Measurements from ENCODE around the gene FTH1. TPM values are rescaled to one million over a fixed set of nuclear protein-coding genes. Genes with fewer than 3 reads are reported as not detected.

FTH1 gene
- total RNA-seq, 1 experiment from 2014 or later = 6,804 TPM

GRCh38 chr11:61946894-61947293, 20.5 kb downstream of the FTH1 start:
- Histone ChIP-seq H3K36me3 (ENCODE audit: low read depth) (no peaks in the 10 kb centered on the region), H3K4me3 (no peak overlapping the region), H3K9me3 (ENCODE audit: insufficient read depth, low read depth) (no peaks in the 10 kb centered on the region), H3K79me2 (ENCODE audit: low read depth) (no peaks in the 10 kb centered on the region), H3K9me2 (ENCODE audit: insufficient read depth) (no peaks in the 10 kb centered on the region), H3K27ac (no peak overlapping the region), H3F3A (ENCODE audit: insufficient read depth, low read depth) (peaks cover 4% of the 10 kb centered on the region; the same call in 1 of the 2 replicates), H3K27me3 (ENCODE audit: insufficient read depth, low read depth) (no peaks in the 10 kb centered on the region), H3K4me1 (replicated peaks; ENCODE audit: insufficient read depth) (peaks cover 23% of the 10 kb centered on the region), H4K20me1 (ENCODE audit: insufficient read depth) (no peaks in the 10 kb centered on the region), H3K4me2 (no peak overlapping the region), H2AFZ (no peak overlapping the region)
- no peak for DNase-seq
- TF ChIP-seq EZH2 (IDR thresholded peaks at IDR 0.05; ENCODE audit: low read depth) = no peak
- TF ChIP-seq, protein P1, sequence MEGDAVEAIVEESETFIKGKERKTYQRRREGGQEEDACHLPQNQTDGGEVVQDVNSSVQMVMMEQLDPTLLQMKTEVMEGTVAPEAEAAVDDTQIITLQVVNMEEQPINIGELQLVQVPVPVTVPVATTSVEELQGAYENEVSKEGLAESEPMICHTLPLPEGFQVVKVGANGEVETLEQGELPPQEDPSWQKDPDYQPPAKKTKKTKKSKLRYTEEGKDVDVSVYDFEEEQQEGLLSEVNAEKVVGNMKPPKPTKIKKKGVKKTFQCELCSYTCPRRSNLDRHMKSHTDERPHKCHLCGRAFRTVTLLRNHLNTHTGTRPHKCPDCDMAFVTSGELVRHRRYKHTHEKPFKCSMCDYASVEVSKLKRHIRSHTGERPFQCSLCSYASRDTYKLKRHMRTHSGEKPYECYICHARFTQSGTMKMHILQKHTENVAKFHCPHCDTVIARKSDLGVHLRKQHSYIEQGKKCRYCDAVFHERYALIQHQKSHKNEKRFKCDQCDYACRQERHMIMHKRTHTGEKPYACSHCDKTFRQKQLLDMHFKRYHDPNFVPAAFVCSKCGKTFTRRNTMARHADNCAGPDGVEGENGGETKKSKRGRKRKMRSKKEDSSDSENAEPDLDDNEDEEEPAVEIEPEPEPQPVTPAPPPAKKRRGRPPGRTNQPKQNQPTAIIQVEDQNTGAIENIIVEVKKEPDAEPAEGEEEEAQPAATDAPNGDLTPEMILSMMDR (conservative IDR thresholded peaks at IDR 0.05) = no peak
- BruUV-seq (replicated peaks) = no TSS peak
- POLR2A ChIA-PET (ENCODE audit: unreplicated experiment) = interaction anchor here (0.5 kb wide), 1 partner anchor 21 kb away, joined by 11 read pairs; no protein-coding TSS in a partner anchor
- intact Hi-C loops (cut with micrococcal nuclease; ENCODE audit: unreplicated experiment) = loop anchor here (1.0 to 2.0 kb wide), 4 partner anchors 48 to 150 kb away; no protein-coding TSS in a partner anchor
- CTCF ChIA-PET = interaction anchor here (0.6 to 3.6 kb wide), 8 partner anchors 37 to 1614 kb away, joined by 3 to 30 read pairs (median 6); no protein-coding TSS in a partner anchor

DNA sequence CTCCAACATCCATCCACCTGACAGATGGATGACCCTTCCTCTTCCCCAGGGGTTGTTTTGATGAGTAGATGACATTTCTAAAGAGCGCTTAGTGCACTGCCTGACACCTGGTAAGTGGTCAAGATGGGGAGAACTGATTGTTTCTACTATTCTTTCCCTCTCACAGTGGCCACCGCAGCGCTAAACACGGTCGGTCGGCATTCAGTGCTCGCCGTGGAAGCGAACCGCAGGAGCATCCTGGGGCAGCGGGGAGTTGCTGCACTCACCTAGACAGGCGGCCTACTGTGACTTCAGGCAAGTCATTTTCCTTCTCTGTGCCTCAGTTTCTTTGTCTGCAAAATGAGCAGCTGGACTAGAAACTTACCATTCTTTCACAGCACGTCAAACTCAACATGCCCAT, 22.2 kb downstream of the FTH1 start:
- Histone ChIP-seq H3K27me3 (ENCODE audit: insufficient read depth, low read depth) (no peaks in the 10 kb centered on the region), H3K9me3 (ENCODE audit: insufficient read depth, low read depth) (no peaks in the 10 kb centered on the region), H3K36me3 (ENCODE audit: low read depth) (no peaks in the 10 kb centered on the region), H3K4me1 (replicated peaks; ENCODE audit: insufficient read depth) (peaks cover 23% of the 10 kb centered on the region), H4K20me1 (ENCODE audit: insufficient read depth) (no peaks in the 10 kb centered on the region), H3K9me2 (ENCODE audit: insufficient read depth) (no peaks in the 10 kb centered on the region), H3K4me2 (no peak overlapping the region), H3K79me2 (ENCODE audit: low read depth) (no peaks in the 10 kb centered on the region), H3F3A (ENCODE audit: insufficient read depth, low read depth) (peaks cover 4% of the 10 kb centered on the region; the same call in 1 of the 2 replicates), H2AFZ (no peak overlapping the region), H3K4me3 (no peak overlapping the region), H3K27ac (no peak overlapping the region)
- intact Hi-C loops (cut with micrococcal nuclease; ENCODE audit: unreplicated experiment) = no loop called here
- no peak for DNase-seq
- ChIA-PET POLR2A (ENCODE audit: unreplicated experiment) (no interaction called here), CTCF (interaction anchor here (3.5 kb wide), 1 partner anchor 46 kb away, joined by 30 read pairs; no protein-coding TSS in a partner anchor)
- TF ChIP-seq EZH2 (IDR thresholded peaks at IDR 0.05; ENCODE audit: low read depth) = no peak
- TF ChIP-seq, protein P1 (conservative IDR thresholded peaks at IDR 0.05) = no peak
- no TSS peak for BruUV-seq (replicated peaks)

DNA sequence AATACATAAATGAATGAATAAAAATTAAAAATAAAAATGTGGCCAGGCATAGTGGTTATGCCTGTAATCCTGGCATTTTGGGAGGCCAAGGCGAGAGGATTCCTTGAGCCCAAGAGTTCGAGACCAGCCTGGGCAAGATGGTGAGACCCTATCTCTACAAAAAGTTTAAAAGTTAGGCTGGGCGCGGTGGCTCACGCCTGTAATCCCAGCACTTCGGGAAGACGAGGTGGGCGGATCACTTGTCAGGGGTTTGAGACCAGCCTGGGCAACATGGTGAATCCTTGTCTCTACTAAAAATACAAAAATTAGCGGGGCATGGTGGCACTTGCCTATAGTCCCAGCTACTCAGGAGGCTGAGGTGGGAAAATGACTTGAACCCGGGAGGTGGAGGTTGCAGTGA, 27.0 kb downstream of the FTH1 start:
- H3K4me3 ChIP-seq = no peak overlapping the region
- no peaks in the 10 kb centered on the region for H3K36me3 ChIP-seq (ENCODE audit: low read depth)
- no TSS peak for BruUV-seq (replicated peaks)
- H3K4me2 ChIP-seq = no peak overlapping the region
- no peak for TF ChIP-seq EZH2 (IDR thresholded peaks at IDR 0.05; ENCODE audit: low read depth)
- TF ChIP-seq, protein P1 (conservative IDR thresholded peaks at IDR 0.05) = no peak
- no peak overlapping the region for H3K27ac ChIP-seq
- H3K4me1 ChIP-seq (replicated peaks; ENCODE audit: insufficient read depth) = no peaks in the 10 kb centered on the region
- intact Hi-C loops (cut with micrococcal nuclease; ENCODE audit: unreplicated experiment) = no loop called here
- H3K9me2 ChIP-seq (ENCODE audit: insufficient read depth) = no peaks in the 10 kb centered on the region
- ChIA-PET CTCF (no interaction called here), POLR2A (ENCODE audit: unreplicated experiment) (no interaction called here)
- H3F3A ChIP-seq (ENCODE audit: insufficient read depth, low read depth) = peaks cover 5% of the 10 kb centered on the region; the same call in 1 of the 2 replicates
- H4K20me1 ChIP-seq (ENCODE audit: insufficient read depth) = no peaks in the 10 kb centered on the region
- H2AFZ ChIP-seq = no peak overlapping the region
- no peaks in the 10 kb centered on the region for H3K79me2 ChIP-seq (ENCODE audit: low read depth)
- no peaks in the 10 kb centered on the region for H3K27me3 ChIP-seq (ENCODE audit: insufficient read depth, low read depth)
- DNase-seq = no peak
- peaks cover 13% of the 10 kb centered on the region for H3K9me3 ChIP-seq (ENCODE audit: insufficient read depth, low read depth)

All from PC-9 (cell line).